Stimulated activated CD4-positive, alpha-beta T cell treated with anti-CD3 and anti-CD28 coated beads, TNF-alpha, amount 100 ng/mL, for 1 hour (primary cell): ENCODE measurements around the gene TOP2A.

Source experiments
- DNase-seq, 3 donors: peaks; one replicate each; pipeline ENCODE4 v3.0.0-alpha.2; 2020; ENCODE audit warnings: low read depth in 3 of 3, low spot score in 1 of 3

Gene TOP2A, protein sequence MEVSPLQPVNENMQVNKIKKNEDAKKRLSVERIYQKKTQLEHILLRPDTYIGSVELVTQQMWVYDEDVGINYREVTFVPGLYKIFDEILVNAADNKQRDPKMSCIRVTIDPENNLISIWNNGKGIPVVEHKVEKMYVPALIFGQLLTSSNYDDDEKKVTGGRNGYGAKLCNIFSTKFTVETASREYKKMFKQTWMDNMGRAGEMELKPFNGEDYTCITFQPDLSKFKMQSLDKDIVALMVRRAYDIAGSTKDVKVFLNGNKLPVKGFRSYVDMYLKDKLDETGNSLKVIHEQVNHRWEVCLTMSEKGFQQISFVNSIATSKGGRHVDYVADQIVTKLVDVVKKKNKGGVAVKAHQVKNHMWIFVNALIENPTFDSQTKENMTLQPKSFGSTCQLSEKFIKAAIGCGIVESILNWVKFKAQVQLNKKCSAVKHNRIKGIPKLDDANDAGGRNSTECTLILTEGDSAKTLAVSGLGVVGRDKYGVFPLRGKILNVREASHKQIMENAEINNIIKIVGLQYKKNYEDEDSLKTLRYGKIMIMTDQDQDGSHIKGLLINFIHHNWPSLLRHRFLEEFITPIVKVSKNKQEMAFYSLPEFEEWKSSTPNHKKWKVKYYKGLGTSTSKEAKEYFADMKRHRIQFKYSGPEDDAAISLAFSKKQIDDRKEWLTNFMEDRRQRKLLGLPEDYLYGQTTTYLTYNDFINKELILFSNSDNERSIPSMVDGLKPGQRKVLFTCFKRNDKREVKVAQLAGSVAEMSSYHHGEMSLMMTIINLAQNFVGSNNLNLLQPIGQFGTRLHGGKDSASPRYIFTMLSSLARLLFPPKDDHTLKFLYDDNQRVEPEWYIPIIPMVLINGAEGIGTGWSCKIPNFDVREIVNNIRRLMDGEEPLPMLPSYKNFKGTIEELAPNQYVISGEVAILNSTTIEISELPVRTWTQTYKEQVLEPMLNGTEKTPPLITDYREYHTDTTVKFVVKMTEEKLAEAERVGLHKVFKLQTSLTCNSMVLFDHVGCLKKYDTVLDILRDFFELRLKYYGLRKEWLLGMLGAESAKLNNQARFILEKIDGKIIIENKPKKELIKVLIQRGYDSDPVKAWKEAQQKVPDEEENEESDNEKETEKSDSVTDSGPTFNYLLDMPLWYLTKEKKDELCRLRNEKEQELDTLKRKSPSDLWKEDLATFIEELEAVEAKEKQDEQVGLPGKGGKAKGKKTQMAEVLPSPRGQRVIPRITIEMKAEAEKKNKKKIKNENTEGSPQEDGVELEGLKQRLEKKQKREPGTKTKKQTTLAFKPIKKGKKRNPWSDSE (N-terminal part only)

DNA sequence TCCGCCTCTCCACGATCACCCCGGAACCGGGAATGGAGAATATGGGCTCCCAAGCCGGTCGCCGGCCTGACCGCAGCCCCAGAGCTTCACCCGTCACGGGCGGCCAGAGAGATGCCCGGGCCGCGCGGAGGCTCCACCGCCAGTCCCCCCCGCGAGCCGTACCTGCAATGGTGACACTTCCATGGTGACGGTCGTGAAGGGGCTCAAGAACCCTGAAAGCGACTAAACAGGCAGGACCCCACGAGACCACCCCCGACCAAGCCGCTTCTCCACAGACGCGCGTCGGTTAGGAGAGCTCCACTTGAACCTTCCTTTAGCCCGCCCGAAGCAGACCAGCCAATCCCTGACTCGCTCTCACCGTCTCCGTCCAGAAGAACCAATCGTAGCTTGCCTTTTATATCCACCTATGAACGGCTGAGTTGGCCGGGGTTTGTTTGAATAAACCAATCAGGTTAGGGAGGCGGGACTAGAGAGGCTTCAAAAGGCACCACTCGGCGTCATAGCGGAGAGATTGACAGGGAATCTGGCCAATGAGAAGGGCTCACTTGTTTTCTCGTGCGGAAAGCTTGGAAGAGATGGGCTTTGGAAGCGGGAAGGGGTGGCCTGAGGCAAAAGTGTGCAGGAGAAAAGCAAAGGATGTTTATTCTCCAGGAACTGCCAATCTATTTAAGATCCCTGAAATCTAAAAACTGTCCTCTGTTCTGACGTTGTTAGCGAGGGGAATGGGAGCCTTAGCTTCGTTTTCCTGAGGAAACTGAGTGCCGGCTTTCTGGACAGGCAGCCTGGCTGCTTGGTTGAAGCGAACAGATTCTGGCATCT lies at the start of gene TOP2A:
Gene TOP2A (minus strand): TSS at position 288 of the 819 bp plus-strand sequence. CDS start 105 bp downstream, at position 183.
- peak; percentile 91 to 97 (median 93) for DNase-seq

DNA sequence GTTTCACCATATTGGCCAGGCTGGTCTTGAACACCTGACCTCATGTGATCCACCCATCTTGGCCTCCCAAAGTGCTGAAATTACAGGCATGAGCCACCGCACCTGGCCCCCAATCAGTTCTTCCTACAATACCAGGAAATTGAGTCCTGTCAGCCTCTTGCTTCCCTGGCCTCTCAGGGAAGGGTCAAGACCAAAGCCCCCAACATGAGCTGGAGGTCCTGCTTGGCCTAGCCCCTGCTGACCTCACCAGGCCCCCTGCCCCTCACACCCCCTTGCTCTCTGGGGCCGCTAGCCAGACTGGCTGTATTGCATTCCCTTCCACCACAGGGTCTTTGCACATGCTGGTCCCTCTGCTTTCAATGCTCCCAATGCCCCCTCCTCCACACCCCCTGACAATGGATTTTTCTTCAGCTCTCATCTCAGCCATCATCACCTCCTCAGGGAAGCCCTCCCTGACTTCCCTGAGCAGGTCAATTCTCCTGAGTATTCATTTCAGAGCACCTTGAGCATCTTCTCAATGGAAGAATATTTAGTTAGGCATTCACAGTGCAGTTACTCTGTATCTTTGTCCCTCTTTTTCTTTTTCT lies 49.7 kb upstream of the TOP2A start:
- DNase-seq: no peak

DNA sequence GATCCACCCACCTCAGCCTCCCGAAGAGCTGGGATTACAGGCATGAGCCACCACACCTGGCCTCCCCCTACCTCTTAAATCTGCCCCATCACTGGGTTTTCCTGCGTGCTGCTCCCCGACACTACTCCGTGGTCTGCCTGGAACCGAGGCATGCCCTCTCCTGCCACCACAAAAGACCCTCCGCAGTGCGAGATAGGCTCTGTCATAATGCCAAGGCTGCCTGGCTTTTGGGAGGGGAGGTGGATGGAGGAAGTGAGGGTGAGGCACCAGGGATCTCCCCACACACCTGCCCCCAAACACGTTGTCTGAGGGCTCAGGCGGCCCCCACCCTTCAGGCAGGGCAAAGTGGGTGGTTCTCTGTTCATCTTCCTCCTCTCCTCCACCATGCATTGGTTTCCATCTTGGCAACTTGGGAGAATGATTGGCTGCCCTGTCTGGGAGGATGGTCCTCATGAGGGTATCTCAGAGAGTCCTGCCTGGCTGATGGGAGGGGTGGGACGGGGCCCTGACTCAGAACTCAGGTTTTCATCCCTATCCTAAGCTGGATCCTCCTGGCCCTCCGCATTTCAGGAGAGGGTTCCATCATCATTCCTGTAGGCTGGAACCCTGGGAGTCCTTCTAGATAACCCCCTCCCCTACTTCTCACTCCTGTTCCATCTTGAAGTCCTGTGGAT lies 48.7 kb upstream of the TOP2A start:
- DNase-seq: no peak

DNA sequence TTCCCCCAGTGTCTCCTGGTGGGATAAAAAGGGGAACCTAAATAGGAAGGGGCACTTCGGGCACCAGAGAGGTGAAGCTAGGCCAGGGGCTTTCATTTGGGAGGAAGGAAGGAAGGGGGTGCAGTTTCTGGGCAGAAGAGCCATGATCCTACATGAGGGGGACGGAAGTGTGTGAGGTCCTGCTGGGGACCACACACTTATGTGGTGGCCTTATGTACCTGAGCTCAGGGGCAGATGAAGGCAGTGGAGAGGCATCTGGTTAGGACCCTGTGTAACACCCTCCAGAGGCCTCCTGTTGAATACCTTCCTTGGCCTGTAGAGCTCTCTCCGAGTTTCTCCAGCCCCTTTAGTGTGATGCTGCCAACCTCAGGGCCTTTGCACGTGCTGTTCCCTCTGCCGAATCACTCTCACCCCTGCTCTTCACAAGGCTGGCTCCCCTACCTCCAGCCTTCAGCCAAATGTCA lies 46.7 kb upstream of the TOP2A start:
- no peak for DNase-seq

DNA sequence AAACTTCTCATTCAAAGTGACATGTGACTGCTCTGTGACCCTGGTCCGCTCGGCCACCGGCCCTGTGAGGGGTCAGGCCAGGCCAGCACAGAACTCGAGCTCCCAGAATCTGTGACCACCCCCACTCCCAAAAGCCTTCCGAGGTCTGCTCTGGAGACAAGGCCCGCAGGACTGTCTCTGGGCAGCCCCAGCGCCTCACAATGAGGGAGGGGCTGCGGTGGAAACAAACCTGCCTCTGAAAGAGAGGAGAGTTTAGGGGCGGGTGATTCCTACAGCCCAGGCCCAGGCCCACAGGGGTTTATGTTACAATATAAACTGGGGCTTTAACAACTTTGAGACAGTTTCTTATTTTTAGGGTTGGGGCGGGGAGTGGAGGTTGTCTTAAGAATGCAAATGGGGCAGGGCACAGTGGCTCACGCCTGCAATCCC lies 45.4 kb upstream of the TOP2A start:
- DNase-seq: no peak

DNA sequence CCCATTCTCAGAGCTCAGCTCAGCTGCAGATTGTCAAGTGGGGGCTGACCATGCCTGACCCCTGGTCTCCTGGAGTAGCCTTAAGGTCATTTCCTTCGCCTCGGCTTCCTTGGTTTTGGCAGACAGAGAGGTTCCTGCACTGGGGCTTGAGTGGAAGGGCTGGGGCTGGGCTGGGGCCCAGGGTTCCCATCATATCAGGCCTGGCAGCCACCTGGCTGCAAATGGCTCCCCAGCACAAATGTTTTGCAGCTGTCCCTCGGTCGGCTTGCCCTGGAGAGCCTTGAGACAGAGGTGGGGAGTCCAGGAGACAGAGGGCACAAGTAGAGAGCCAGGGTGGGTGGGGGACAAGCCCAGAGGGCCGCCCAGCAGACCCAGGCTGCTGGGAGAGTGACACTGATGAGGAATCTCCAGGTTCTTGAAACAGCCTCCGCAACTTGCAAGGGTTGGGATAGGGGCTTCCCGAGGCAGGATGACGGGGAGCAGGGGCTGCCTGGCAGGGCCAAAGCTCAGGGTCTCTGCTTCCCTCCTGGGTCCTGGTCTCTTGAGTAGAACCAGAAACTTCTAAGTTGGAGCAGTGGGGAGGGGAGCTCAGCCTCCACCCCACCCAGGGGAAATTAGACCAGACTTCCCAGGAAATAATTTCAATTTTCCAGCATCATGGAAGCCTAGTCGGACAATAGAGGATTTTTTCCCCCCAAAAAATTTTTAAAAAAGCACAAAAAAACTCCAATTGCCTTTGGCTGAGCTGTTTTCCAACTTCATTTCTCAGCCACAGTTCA lies 44.8 kb upstream of the TOP2A start:
- DNase-seq: no peak

DNA sequence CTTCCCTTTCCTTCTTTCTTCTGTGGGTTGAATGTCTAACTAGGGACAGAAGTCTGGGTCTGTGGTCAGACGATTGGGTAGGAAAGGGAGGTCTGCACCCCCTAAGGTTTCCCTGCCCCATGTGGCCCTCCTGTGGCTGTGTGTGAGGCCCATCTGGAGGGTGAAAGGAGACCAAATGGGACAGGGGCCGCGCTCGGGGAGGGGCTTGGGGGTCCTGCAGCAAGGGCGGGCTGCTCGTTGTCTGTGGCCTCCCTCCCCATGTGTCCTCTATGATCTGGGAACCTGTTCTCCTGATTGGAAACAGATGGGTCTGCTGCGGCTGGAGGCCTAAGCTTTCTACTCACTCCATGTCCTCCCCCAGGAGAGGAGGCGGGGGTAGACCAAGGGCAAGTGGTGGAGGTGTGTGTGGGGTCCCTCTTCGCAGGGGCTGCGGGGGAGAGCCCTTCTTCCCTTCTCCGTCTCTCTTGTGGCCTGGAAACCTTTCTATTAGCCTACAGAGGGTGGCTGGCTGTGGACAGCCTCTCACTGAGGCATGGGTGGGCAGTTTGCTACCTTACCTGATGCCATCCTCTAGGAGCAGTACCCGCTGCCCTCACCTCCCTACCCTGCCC lies 44.1 kb upstream of the TOP2A start:
- no peak for DNase-seq

DNA sequence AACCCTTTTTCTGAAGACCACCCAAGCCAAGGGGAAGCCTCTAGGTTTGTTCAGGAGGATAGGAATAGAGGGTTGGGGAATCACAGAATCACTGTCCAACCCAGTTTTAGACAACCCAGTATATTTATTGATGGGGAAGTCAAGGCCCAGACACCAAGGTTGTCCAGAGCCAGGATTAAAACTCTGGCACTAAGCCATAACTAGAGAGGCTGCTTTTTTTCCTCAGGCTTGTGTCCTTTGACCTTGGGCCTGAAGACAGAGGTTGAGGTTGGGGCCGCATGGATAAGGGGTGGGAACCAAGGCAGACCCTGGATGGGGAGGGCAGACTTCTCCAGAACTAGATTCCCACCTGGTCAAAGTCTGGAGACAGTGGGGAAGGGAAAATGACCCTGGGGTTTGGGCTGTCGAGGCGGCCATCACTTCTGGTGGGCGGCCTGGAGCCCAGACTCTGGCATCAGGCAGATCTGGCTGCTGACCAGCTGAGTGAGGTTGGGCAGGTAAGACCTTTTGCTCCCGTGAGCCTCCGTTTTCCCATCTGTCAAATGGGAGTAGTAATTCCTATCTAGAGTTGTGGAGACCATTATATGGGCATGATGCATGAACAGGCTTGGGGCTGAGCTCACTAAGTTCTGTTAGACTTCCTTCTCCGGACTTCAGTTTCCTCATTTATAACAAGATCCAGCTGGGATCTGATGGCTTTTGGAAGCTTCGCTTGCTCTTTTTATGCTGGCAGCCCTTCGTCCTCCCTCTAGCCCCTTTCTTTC lies 43.5 kb upstream of the TOP2A start:
- DNase-seq: no peak

DNA sequence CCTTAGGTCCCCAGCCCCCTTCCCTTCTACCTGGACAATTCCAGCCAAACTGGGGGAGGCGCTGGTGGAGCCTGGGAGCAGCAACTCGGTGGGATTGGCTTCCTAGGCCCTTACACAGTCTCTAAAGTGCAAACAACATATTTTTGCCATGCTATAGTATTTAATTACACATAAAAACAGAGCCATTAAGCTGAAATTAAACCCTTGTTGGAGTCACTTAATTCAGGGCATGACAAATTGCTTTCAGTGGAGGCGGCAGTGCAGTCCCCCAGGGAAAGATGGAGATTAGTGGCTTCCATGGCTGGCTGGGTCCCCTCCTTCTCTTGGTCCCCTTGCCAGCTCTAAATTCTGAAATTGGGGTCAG lies 42.9 kb upstream of the TOP2A start:
- DNase-seq: no peak

DNA sequence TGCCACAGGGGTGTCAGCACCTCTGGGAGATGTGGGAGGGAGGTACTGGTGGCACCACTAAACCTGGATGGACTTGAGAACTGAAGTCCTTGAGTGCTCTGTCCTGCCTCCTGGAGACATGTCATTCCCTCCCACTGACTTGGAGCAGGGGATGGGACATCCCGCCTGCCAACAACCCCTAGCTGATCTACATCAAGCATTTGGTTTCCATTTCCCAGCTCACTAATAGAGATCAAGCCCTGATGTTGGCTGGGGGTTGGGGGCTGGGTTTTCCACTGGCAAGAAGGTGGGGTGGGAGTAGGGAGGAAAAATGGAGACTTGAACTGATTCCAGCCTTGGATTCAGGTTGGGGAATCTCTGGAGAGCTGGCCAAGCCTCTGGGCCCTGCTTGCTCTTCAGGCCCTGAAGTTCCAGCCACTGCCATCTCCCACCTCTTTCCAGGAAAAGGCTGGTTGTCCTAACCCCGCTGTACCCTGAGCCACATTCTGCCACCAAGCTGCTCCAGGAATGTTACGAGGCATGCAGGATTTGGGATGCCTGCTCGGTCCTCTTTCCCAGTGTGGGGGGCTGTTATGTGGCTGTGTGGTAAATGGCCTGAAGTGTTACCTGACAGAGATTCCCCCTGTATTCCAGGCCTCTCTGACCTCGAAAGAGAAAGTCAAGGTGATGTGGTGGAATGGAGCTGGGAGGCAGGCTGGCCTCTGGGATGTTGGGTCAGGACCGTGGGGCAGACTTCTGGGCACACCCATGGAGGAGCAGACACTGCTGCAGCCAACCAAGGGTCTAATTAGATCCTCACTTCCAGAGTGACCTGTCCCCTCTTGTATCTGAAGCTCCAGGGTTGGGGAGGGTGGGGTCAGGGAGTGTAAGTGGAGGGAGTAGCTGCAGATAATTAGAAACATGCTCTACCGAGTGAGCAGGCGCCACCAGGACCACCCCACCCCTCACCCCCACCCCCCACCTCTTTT lies 42.2 kb upstream of the TOP2A start:
- DNase-seq: no peak

DNA sequence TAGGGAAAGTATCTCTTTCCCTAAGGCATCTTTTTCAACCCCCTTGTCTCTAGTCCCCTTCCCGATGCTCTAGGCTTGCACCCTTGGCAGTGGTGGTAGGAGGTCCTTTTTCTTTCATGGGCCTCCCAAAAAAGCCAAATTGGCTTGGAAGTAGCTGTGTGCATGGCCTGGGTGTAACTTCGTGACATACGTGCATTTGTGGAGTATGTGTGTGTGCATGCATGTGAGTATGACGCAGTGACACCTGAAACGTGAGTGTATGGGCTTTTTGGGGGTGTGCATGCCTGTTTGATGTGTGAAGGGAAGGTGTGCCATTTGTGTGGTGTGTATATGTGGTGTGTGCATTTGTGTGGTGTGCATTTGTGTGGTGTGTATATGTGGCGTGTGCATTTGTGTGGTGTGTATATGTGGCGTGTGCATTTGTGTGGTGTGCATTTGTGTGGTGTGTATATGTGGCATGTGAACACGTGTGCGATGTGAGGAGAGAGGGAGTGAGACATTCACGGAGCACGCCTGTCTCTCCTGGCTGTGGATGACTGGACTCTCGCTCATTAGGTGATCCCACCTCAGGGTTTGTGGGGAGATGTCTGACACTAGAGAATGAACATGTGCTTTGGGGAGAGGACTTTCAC lies 41.3 kb upstream of the TOP2A start:
- DNase-seq: no peak

DNA sequence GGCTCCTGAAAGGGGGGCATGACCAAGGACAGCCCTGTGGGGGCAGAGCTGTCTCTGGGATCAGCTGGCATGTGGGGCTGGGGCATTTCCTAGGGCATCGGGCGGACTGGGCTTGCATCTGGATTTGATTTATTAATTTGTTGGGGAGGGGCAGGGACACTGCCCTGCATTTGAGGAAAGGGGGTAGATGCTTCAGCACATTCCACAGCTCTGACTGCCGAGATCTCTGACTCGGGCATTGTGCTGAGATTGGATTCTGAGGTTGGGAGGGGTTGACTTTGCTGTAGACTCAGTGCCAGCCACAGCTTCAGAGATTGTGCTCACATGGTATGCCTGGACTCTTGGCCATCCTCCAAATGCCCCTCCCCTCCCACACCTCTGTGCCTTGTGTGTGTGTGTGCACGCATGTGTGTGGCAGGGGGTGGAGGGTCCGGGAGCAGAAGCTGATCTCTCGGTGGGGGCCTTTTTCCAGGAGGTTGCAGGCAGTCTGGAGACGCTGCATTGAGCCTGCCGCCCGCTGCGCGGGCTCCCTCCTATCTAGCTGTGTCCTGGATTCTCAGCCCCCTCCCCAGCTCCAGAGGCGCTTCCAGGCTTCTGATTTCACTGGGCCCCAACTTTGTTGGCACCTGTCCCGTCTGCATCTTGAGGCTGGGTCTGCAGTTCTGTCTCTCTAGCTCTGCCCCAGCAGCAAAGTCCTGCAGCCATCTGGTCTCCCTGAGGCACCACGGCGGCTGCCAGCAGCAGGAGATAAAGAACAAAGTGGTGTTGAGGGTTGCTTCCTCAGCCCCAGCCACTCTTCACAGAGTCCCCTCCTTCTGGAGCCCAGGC lies 40.5 kb upstream of the TOP2A start:
- DNase-seq: no peak

DNA sequence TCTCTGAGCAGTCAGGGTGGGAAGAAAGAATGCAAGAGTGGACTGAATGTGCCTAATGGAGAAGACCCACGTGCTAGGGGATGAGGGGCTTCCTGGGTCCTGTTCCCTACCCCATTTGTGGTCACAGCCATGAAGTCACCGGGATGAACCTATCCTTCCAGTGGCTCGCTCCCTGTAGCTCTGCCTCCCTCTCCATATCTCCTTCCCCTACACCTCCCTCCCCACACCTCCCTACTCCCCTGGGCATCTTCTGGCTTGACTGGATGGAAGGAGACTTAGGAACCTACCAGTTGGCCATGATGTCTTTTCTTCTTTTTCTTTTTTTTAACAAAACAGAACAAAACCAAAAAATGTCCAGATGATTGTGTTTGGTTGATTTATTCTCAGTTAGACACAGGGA lies 39.7 kb upstream of the TOP2A start:
- no peak for DNase-seq

DNA sequence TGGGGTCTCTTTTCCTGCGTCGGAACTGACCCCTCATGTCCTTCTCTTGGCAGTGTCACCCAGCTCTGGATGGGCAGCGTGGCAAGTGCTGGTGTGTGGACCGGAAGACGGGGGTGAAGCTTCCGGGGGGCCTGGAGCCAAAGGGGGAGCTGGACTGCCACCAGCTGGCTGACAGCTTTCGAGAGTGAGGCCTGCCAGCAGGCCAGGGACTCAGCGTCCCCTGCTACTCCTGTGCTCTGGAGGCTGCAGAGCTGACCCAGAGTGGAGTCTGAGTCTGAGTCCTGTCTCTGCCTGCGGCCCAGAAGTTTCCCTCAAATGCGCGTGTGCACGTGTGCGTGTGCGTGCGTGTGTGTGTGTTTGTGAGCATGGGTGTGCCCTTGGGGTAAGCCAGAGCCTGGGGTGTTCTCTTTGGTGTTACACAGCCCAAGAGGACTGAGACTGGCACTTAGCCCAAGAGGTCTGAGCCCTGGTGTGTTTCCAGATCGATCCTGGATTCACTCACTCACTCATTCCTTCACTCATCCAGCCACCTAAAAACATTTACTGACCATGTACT lies 38.8 kb upstream of the TOP2A start:
- no peak for DNase-seq

DNA sequence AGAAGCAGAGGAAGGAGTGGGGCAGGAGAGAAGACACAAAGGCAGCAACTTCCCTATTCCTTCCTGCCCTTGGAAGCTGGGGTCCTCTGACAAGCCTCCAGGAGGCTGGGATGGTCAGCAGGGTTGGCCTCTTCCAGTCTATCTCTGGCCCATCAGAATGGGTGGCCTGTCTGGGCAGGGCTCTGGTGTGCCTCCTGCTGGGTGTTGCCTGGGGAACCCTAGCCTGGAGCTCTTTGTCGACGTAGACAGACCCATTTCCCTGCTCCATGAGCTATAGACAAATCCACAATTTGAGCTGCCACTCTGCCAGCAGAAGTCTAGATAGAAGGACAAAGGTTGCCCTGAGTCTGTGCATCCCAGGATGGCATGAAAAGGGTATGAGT lies 36.9 kb upstream of the TOP2A start:
- no peak for DNase-seq
